OCI-LY3 (cell line): ENCODE results near the gene EGF.

Source experiments
- H2AFZ ChIP-seq: fragments of 200-600, 300-600 bp; shearing (Covaris generic); 2 replicates; pipeline ENCODE4 v1.6.0; 2014; ENCODE audit warnings: antibody characterized with exemption, low read depth, low read length
- H3K27ac ChIP-seq: fragments of 200-600, 300-600 bp; sonication (generic); 2 replicates; pipeline ENCODE4 v1.5.1; 2014; ENCODE audit warnings: mild to moderate bottlenecking, low read length, moderate library complexity, mixed read lengths
- H3K27me3 ChIP-seq: fragments of 200-600, 300-600 bp; sonication (generic); 2 replicates; pipeline ENCODE4 v1.6.1; 2014; ENCODE audit warnings: low read depth, low read length, mixed read lengths
- H3K36me3 ChIP-seq: fragments of 200-600, 300-600 bp; sonication (generic); replicated peaks from 2 replicates; pipeline ENCODE3; 2014; ENCODE audit warnings: low read depth, low read length, mixed read lengths
- H3K4me1 ChIP-seq: fragments of 300-600, 200-600 bp; sonication (generic); 2 replicates; pipeline ENCODE4 v1.6.1; 2014; ENCODE audit warnings: low read length, mixed read lengths
- H3K4me2 ChIP-seq: fragments of 200-600, 300-600 bp; sonication (generic); 2 replicates; pipeline ENCODE4 v1.6.1; 2014; ENCODE audit warnings: low read length, mixed read lengths
- H3K4me3 ChIP-seq: fragments of 300-600, 200-600 bp; sonication (generic); 2 replicates; pipeline ENCODE4 v1.5.1; 2014; ENCODE audit warnings: antibody characterized with exemption, mild to moderate bottlenecking, low read length, moderate library complexity
- H3K79me2 ChIP-seq: fragments of 300-600, 200-600 bp; shearing (Covaris generic); 2 replicates; pipeline ENCODE4 v1.6.1; 2014; ENCODE audit warnings: mild to moderate bottlenecking, low read length, mixed read lengths
- H3K9ac ChIP-seq: fragments of 300-600, 200-600 bp; shearing (Covaris generic); 2 replicates; pipeline ENCODE4 v1.6.0; 2014; ENCODE audit warnings: mild to moderate bottlenecking, low read length, moderate library complexity
- H3K9me3 ChIP-seq: fragments of 200-600, 300-600 bp; shearing (Covaris generic); 2 replicates; pipeline ENCODE4 v1.6.1; 2014; ENCODE audit warnings: low read length, mixed read lengths; ENCODE audit not compliant: insufficient read depth
- H4K20me1 ChIP-seq: fragments of 200-600, 300-600 bp; sonication (generic); 2 replicates; pipeline ENCODE4 v1.6.1; 2016; ENCODE audit warnings: low read length, mixed read lengths; ENCODE audit not compliant: insufficient read depth
- CTCF ChIP-seq: fragments of 200-600, 300-600 bp; sonication (generic); IDR thresholded peaks from 2 replicates; pipeline ENCODE4 v1.5.1; 2014; ENCODE audit warnings: antibody characterized with exemption, low read length, low read depth
- EZH2phosphoT487 ChIP-seq: fragments of 200-600 bp; shearing (Covaris generic); IDR thresholded peaks from 2 replicates; pipeline ENCODE4 v1.6.1; 2018; ENCODE audit warnings: antibody characterized with exemption, mixed run types, low read depth

EGF gene

GRCh38 chr4:109998867-109999584, 86.3 kb downstream of the EGF start:
- Histone ChIP-seq H3K4me1 (peaks cover 35% of the 10 kb centered on the region), H2AFZ (no peak overlapping the region), H3K4me3 (no peak overlapping the region), H3K9me3 (no peaks in the 10 kb centered on the region), H3K9ac (no peak overlapping the region), H4K20me1 (no peaks in the 10 kb centered on the region), H3K36me3 (no peaks in the 10 kb centered on the region), H3K4me2 (peak overlapping the region; percentile 35), H3K27me3 (peaks cover 40% of the 10 kb centered on the region), H3K79me2 (no peaks in the 10 kb centered on the region), H3K27ac (no peak overlapping the region)
- TF ChIP-seq EZH2phosphoT487 (no peak), CTCF (peak; percentile 88)

- H3K36me3 ChIP-seq, result no peaks in the 10 kb centered on the region
- no peak overlapping the region for H2AFZ ChIP-seq
- TF ChIP-seq CTCF (no peak), EZH2phosphoT487 (no peak)
Measured at GRCh38 chr4:109999585-109999912, 86.9 kb downstream of the EGF start.

GRCh38 chr4:110002326-110002725, 89.6 kb downstream of the EGF start:
- Histone ChIP-seq H2AFZ (no peak overlapping the region), H3K4me1 (peaks cover 9% of the 10 kb centered on the region), H3K4me3 (no peak overlapping the region), H3K9me3 (no peaks in the 10 kb centered on the region), H3K36me3 (no peaks in the 10 kb centered on the region), H3K9ac (no peak overlapping the region), H3K79me2 (no peaks in the 10 kb centered on the region), H4K20me1 (no peaks in the 10 kb centered on the region), H3K27me3 (peaks cover 27% of the 10 kb centered on the region), H3K27ac (no peak overlapping the region), H3K4me2 (no peak overlapping the region)
- TF ChIP-seq EZH2phosphoT487 (no peak), CTCF (no peak)

More at GRCh38 chr4:109999585-109999912, 86.9 kb downstream of the EGF start:
- H3K9ac ChIP-seq, result no peak overlapping the region
- no peak overlapping the region for H3K4me3 ChIP-seq
- no peak overlapping the region for H3K27ac ChIP-seq
- H3K79me2 ChIP-seq, result no peaks in the 10 kb centered on the region
- H3K4me1 ChIP-seq, result peaks cover 30% of the 10 kb centered on the region
- no peaks in the 10 kb centered on the region for H4K20me1 ChIP-seq
- H3K9me3 ChIP-seq, result no peaks in the 10 kb centered on the region
- 0 out of 2 replicates have a peak overlapping the region, but pooled peaks have one; percentile 35 for H3K4me2 ChIP-seq
- peaks cover 40% of the 10 kb centered on the region for H3K27me3 ChIP-seq

DNA sequence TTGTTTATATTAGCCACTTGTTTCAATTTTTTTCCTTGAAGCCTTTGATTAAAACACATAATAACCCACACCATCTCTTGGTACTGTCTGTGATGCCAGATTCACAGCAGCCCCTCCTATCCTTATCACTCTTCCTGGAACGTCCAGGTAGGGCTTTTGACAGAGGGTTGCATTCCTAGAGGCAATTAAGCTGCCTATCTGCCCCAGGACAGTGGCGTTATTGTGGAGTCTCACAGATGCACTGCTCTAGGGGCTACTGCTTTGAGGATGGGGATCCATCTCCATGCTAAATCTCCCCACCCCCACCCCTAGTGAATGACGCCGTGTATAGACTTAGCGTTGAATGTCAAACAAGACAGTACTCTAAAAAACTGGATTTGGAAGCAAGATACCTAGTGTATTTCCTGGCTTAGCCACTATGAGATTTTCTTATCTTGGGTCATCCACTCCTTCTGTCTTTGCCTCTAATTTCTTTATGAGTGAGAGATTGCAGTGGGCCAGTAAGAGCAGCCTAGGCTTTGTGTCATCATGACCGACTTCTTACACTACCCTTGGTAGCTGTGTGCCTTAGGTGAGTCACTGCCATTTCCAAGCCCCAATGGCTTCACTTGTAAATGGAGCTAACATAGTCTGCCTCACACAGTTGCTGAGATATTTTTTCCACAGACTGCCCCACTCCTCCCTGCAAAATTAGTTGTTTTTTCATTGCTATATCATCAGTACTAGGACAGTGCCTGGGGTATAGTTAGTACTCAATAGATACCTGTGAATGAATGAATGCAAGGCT, 90.9 kb downstream of the EGF start:
- Histone ChIP-seq H3K79me2 (no peaks in the 10 kb centered on the region), H3K4me2 (no peak overlapping the region), H4K20me1 (no peaks in the 10 kb centered on the region), H3K9me3 (no peaks in the 10 kb centered on the region), H2AFZ (no peak overlapping the region), H3K36me3 (no peaks in the 10 kb centered on the region), H3K27me3 (peaks cover 27% of the 10 kb centered on the region), H3K4me3 (no peak overlapping the region), H3K27ac (no peak overlapping the region), H3K4me1 (peaks cover 9% of the 10 kb centered on the region), H3K9ac (no peak overlapping the region)
- TF ChIP-seq EZH2phosphoT487, result no peak
- TF ChIP-seq CTCF, result no peak
